ENCODE measurements around the gene PDZD8.
"Not testable (repeated sequence)": the region's sequence is repeated elsewhere in the genome, so short reads cannot be mapped to it uniquely, and the experiment has no call there.

Gene PDZD8

GRCh38 chr10:117254338-117254737, 120.9 kb downstream of the PDZD8 start:
- FAIRE-seq = no peak

- FAIRE-seq = no peak
These were observed 121.3 kb downstream of the PDZD8 start for GRCh38 chr10:117253908-117254307.

GRCh38 chr10:117250411-117250810, 124.8 kb downstream of the PDZD8 start:
- FAIRE-seq = no peak

- FAIRE-seq = no peak
These were observed 125.6 kb downstream of the PDZD8 start for GRCh38 chr10:117249493-117250093.

- FAIRE-seq = no peak
These were observed 126.3 kb downstream of the PDZD8 start for GRCh38 chr10:117248750-117249465.

GRCh38 chr10:117246997-117247671, 128.1 kb downstream of the PDZD8 start:
- FAIRE-seq = peak; percentile 70

GRCh38 chr10:117242463-117242832, 132.8 kb downstream of the PDZD8 start:
- FAIRE-seq = no peak

GRCh38 chr10:117241541-117242462, 133.4 kb downstream of the PDZD8 start:
- no peak for FAIRE-seq

- FAIRE-seq = no peak
These were observed 134.4 kb downstream of the PDZD8 start, which contains the start of gene SLC18A2 for GRCh38 chr10:117240621-117241529. Gene SLC18A2 (plus strand): TSS chr10:117241114. CDS start chr10:117241694, 580 bp downstream.

GRCh38 chr10:117239721-117240620, 135.3 kb downstream of the PDZD8 start:
- FAIRE-seq = no peak

- FAIRE-seq = no peak
These were observed 136.2 kb downstream of the PDZD8 start for GRCh38 chr10:117239051-117239450.

- FAIRE-seq = no peak
These were observed 137.7 kb downstream of the PDZD8 start for GRCh38 chr10:117237401-117237991.

GRCh38 chr10:117230107-117230506, 145.1 kb downstream of the PDZD8 start:
- FAIRE-seq = not testable (repeated sequence)

GRCh38 chr10:117228210-117228609, 147.0 kb downstream of the PDZD8 start:
- no peak for FAIRE-seq

Data from endometrium (tissue), 2 donors.